ENCODE measurements around the gene BIK.

DNA sequence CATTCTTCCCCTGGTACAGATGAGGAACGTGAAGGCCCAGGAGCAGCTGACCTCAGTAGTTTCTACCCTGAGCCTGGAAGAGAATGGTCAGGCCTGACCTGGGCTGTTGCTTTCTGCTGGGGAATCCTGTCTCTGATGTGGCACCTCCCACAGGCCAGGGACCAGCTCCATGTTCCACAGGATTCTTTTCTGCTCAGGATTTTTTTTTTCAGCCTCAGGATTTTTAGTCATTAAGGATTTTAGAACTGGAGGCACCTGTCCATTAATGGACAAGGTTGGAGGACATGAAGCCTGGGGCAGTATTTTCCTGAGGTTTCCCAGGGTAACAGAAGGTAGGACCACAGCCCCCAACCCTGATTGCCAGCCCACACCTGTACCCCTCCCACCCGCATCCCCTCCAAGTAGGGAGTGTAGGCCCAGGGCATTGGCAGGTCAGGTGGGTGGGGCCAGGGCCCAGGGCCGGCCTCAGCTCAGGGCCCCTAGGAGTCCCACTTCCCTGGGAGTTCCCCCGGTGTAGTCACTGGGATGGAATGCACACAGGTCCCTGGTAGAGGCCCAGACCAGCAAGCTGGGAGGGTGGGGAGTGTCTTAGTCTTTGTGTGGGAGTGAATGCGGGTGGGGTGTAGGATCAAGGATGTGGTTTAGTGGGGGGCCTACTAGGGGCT, 16.1 kb downstream of the BIK start:
- TF ChIP-seq CTCF (IDR thresholded peaks at IDR 0.05) (no peak), POLR2A (IDR thresholded peaks at IDR 0.05) (no peak)
